Keratinocyte (primary cell): ENCODE data around the gene KSR2.

ENCODE experiments used
- EZH2 ChIP-seq: IDR thresholded peaks from one replicate; pipeline ENCODE4 v1.6.1; 2012; ENCODE audit warnings: inconsistent platforms, mild to moderate bottlenecking, low read length, moderate library complexity
- TF ChIP-seq, protein P1 (sequence below), 3 experiments: IDR thresholded peaks in 1 of 3; conservative IDR thresholded peaks in 1 of 3; optimal IDR thresholded peaks in 1 of 3; 2 replicates in 2 of 3; 3 replicates in 1 of 3; pipeline versions ENCODE3 to v1.5.1; 2011; ENCODE audit warnings: low read length in 3 of 3, mild to moderate bottlenecking in 3 of 3, moderate library complexity in 2 of 3, control low read depth in 1 of 3, inconsistent platforms in 1 of 3; ENCODE audit not compliant: insufficient read depth in 2 of 3; ENCODE audit errors: extremely low read depth in 1 of 3

DNA sequence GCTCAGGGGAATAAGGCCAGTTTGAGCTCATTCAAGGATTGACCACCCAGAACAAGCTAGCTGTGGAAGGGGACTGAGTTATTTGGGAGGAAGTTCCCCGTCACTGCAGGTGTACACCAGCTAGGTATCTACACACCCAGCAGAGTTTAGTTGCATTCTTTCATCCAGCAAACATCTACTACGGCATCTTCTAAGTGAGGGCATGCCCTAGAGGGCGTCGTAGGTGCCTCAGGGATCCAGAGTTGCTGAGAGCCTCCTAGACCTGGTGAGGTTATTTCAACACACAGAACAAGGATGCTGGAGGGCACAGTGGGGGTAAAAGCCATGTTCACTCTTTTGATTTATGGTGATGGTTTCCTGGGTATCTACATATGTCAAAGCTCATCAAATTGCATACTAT, 149.6 kb downstream of the KSR2 start:
- TF ChIP-seq, protein P1, sequence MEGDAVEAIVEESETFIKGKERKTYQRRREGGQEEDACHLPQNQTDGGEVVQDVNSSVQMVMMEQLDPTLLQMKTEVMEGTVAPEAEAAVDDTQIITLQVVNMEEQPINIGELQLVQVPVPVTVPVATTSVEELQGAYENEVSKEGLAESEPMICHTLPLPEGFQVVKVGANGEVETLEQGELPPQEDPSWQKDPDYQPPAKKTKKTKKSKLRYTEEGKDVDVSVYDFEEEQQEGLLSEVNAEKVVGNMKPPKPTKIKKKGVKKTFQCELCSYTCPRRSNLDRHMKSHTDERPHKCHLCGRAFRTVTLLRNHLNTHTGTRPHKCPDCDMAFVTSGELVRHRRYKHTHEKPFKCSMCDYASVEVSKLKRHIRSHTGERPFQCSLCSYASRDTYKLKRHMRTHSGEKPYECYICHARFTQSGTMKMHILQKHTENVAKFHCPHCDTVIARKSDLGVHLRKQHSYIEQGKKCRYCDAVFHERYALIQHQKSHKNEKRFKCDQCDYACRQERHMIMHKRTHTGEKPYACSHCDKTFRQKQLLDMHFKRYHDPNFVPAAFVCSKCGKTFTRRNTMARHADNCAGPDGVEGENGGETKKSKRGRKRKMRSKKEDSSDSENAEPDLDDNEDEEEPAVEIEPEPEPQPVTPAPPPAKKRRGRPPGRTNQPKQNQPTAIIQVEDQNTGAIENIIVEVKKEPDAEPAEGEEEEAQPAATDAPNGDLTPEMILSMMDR (optimal IDR thresholded peaks at IDR 0.05 in 1 of 3, IDR thresholded peaks at IDR 0.05 in 1 of 3, conservative IDR thresholded peaks at IDR 0.05 in 1 of 3; ENCODE audit: extremely low read depth in 1 of 3, insufficient read depth in 2 of 3, low read length in 3 of 3), result no peak
- TF ChIP-seq EZH2, result no peak
